ENCODE measurements around the gene PSENEN. TPM values are rescaled to one million over a fixed set of nuclear protein-coding genes. Genes with fewer than 3 reads are reported as not detected.
"Not testable (repeated sequence)": the region's sequence is repeated elsewhere in the genome, so short reads cannot be mapped to it uniquely, and the experiment has no call there.

PSENEN gene
- total and polyA plus RNA-seq, 11 donors = 25.2 to 95.1 (median 42.3) TPM

DNA sequence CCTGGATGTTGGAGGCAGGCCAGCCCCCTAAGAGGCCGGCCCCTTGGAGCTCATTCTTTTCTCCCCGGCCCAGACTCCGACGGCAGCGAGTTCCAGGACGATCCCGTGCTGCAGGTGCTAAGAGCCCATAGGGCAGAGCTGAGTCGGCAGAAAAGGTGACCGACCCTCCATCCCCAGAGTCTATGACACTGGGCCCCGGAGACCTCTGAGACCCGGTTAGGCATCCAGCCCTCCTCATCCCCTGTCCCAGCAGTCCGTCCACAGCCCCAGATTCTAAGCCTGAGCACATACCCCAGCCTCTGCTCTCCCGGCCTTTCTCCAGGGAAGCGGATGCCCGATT is 22.6 kb downstream of the PSENEN start:
- H3K4me1 ChIP-seq = peaks cover 0 to 6% (median 0%) of the 10 kb centered on the region in 12 donors
- intact Hi-C loops (cut with DNase I) = no loop called here
- WGBS, 4 donors = 61 to 84% (median 66%) methylated on average over 6 to 15 of the region's 15 CpGs
- no peak for ATAC-seq
- H3K36me3 ChIP-seq = peaks cover 0 to 38% (median 19%) of the 10 kb centered on the region in 9 donors
- no peak overlapping the region for H3K4me3 ChIP-seq
- no peak for TF ChIP-seq CTCF (IDR thresholded peaks at IDR 0.05)
- no peak for TF ChIP-seq POLR2A (IDR thresholded peaks at IDR 0.05)
- no peak for DNase-seq
- H3K27me3 ChIP-seq = no peaks in the 10 kb centered on the region
- no peak overlapping the region for H3K27ac ChIP-seq
- no peaks in the 10 kb centered on the region for H3K9me3 ChIP-seq

DNA sequence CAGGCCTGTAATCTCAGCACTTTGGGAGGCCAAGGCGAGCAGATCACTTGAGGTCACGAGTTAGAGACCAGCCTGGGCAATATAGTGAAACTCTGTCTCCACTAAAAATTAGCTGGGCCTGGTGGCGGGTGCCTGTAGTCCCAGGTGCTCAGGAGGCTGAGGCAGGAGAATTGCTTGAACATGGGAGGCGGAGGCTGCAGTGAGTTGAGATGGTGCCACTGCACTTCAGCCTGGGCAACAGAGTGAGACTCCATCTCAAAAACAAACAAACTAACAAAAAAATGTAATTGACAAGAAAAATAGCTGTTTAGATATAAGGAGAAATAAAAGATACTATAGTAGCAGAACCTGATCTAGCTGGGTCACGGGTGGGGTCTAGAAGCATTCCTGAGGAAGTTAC is 26.9 kb downstream of the PSENEN start:
- WGBS, 4 donors = 93 to 97% (median 97%) methylated on average over 5 of the region's 5 CpGs
- intact Hi-C loops (cut with DNase I) = loop anchor here in 2 of 10 donors (10.0 kb wide), 2 partner anchors 112 to 162 kb away; partner anchors contain the start of gene LRFN3 (in 1 of the 2)

DNA sequence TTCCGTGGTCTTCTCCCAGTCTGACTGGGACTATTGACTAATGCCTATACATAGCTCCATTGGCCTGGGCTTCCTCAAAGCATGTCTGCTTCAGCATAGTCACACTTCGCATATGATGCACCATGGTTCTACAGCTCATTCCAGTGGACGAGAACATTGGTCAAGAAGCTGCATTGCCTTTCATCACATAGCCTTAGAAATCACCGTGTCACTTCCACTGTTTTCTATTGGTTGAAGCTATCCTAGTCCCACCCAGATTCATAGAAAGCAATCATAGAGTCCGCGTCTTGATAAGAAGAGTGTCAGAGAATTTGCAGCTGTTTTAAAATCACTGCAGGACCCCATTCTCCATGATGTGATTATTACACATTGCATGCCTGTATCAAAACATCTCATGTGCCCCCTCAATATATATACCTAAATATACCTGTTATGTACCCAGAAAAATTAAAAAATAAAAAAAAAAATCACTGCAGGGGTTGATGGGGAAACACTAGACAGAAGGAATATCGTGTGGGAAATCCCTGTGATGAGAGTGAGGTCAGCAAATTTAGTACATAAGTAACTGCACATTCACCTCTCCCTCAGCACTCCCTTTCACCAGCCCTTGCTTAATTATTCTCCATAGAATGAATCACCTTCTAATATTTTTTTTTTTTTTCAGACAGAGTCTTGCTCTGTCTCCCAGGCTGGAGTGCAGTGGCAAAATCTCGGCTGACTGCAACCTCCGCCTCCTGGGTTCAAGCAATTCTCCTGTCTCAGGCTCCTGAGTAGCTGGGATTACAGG is 27.8 kb downstream of the PSENEN start:
- Histone ChIP-seq H3K27me3 (no peaks in the 10 kb centered on the region), H3K27ac (no peak overlapping the region), H3K4me3 (no peak overlapping the region), H3K4me1 (peaks cover 0 to 17% (median 5%) of the 10 kb centered on the region in 12 donors), H3K9me3 (no peaks in the 10 kb centered on the region), H3K36me3 (peaks cover 0 to 10% (median 0%) of the 10 kb centered on the region in 9 donors)
- TF ChIP-seq CTCF (IDR thresholded peaks at IDR 0.05) (no peak), POLR2A (IDR thresholded peaks at IDR 0.05) (no peak)
- DNase-seq = no peak
- intact Hi-C loops (cut with DNase I) = loop anchor here in 2 of 10 donors (10.0 kb wide), 2 partner anchors 112 to 162 kb away; partner anchors contain the start of gene LRFN3 (in 1 of the 2)
- no peak for ATAC-seq
- WGBS, 4 donors = 45 to 52% (median 50%) methylated on average over 9 of the region's 9 CpGs

More for the DNA sequence above, 26.9 kb downstream of the PSENEN start:
- not testable (repeated sequence) for H3K27me3 ChIP-seq, H3K4me3 ChIP-seq, DNase-seq, ATAC-seq, H3K27ac ChIP-seq, H3K9me3 ChIP-seq
- H3K4me1 ChIP-seq = peaks cover 0 to 23% (median 5%) of the 10 kb centered on the region in 12 donors
- H3K36me3 ChIP-seq = peaks cover 0 to 11% (median 0%) of the 10 kb centered on the region in 9 donors

DNA sequence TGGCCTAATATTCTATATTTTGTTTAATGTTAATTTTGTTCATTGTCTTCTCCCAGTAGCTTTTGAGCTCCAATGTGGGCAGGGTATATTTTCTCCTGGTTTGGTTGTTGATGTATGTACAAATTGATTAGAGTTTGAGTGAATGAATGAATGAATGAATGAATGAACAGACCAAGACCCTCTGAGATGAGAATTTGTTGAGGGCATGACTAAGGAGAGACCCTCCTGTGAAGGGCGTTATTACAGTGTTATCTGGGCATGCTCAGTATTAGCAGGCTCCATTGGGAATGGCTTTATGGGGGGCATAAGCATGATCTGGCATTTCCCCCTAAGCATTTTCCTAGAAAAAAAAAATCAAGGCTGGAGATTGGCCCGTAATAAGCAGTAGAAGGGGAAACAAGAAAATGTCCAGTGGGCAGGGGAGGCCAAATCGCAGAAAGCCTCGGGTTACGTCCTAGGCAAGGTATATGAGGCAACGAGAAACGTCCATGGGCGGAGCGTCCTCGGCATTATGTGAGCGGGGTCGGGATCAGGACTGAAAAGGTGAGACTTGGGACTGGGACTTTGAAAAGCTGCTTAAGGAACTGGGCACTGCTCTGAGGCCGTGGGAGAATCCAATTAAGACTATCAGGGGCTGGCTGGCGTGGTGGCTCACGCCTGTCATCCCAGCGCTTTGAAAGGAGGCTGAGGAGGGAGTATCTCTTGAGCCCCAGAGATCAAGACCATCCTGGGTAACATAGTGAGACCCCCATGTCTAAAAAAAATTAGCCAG is 29.0 kb downstream of the PSENEN start:
- TF ChIP-seq POLR2A (IDR thresholded peaks at IDR 0.05) = no peak
- TF ChIP-seq CTCF (IDR thresholded peaks at IDR 0.05) = no peak
- intact Hi-C loops (cut with DNase I) = loop anchor here in 3 of 10 donors (1.0 to 10.0 kb wide), 3 partner anchors 16 to 160 kb away; partner anchors contain the start of genes LRFN3 (in 1 of the 3) and PROSER3 (in 1 of the 3)
- DNase-seq = no peak
- WGBS, 4 donors = 36 to 60% (median 43%) methylated on average over 16 of the region's 16 CpGs
- ATAC-seq = peak in 2 of 4 donors; percentile 1 to 9
- Histone ChIP-seq H3K27ac (no peak overlapping the region), H3K4me1 (peaks cover 0 to 17% (median 5%) of the 10 kb centered on the region in 12 donors), H3K27me3 (no peaks in the 10 kb centered on the region), H3K9me3 (no peaks in the 10 kb centered on the region), H3K36me3 (peaks cover 0 to 13% (median 0%) of the 10 kb centered on the region in 9 donors), H3K4me3 (peak overlapping the region; percentile 68 to 99 (median 92))
